ENCODE measurements around the gene YIF1A. TPM values are rescaled to one million over a fixed set of nuclear protein-coding genes. Genes with fewer than 3 reads are reported as not detected.

Gene YIF1A
- polyA plus RNA-seq, 1 of the 3 experiments (the other 2 are of a cell fraction), result 123 TPM

- TF ChIP-seq USF2 (IDR thresholded peaks at IDR 0.05; ENCODE audit: borderline replicate concordance, low read depth, low read length) (no peak), JUND (IDR thresholded peaks at IDR 0.05) (peak; percentile 77), NRF1 (IDR thresholded peaks at IDR 0.05; ENCODE audit: low read depth, low read length) (no peak), USF1 (IDR thresholded peaks at IDR 0.05; ENCODE audit: borderline replicate concordance, low read depth) (peak; percentile 63; the same call in 1 of the 2 replicates), EP300 (IDR thresholded peaks at IDR 0.05; ENCODE audit: borderline replicate concordance in 1 of 2, low read depth in 1 of 2, low read length in 1 of 2) (peak; percentile 47 to 78; a peak in 3 of 4 replicates), REST (IDR thresholded peaks at IDR 0.05; ENCODE audit: low read depth, low read length) (peak; percentile 49; the same call in 1 of the 2 replicates), TCF12 (IDR thresholded peaks at IDR 0.05) (peak; percentile 84)
These were observed 47.5 kb upstream of the YIF1A start, which contains the start of gene RIN1 (continued) for GRCh38 chr11:66336234-66337102.

- 44% methylated on average over 8 of the region's 35 CpGs for WGBS (ENCODE audit: low lambda C conversion rate)
- Histone ChIP-seq H3K9ac (peak overlapping the region; percentile 87), H3K4me2 (peak overlapping the region; percentile 90), H3K79me2 (ENCODE audit: insufficient read depth) (peaks cover 17% of the 10 kb centered on the region), H3F3A (replicated peaks; ENCODE audit: insufficient read depth) (peaks cover 10% of the 10 kb centered on the region), H3K36me3 (replicated peaks in 1 of 2; ENCODE audit: control insufficient read depth in 1 of 2, insufficient read depth in 2 of 2, low read length in 1 of 2) (peaks cover 15 to 47% of the 10 kb centered on the region in 2 experiments), H3K27me3 (ENCODE audit: insufficient read depth) (no peaks in the 10 kb centered on the region), H3K9me2 (no peaks in the 10 kb centered on the region), H3K27ac (ENCODE audit: low read depth in 2 of 2, low read length in 1 of 2) (peak overlapping the region; percentile 94), H4K20me1 (ENCODE audit: insufficient read depth) (no peaks in the 10 kb centered on the region; the same call in 1 of the 2 replicates), H3K9me3 (no peaks in the 10 kb centered on the region), H3K4me1 (ENCODE audit: control insufficient read depth in 1 of 2, insufficient read depth in 2 of 2, low read depth in 1 of 2, low read length in 1 of 2) (peaks cover 27 to 44% of the 10 kb centered on the region in 2 experiments), H2AFZ (ENCODE audit: low read depth) (no peak overlapping the region), H3K4me3 (ENCODE audit: low read depth in 2 of 2, low read length in 1 of 2) (peak overlapping the region; percentile 68 to 69)
- POLR2A ChIA-PET, result interaction anchor here (0.7 to 3.2 kb wide), 6 partner anchors 9 to 85 kb away, joined by 3 to 33 read pairs (median 4); partner anchors contain the start of genes BRMS1, NPAS4, RAB1B and SLC29A2
- DNase-seq, result peak; percentile 81
- CTCF ChIA-PET, result interaction anchor here (0.6 to 8.8 kb wide), 23 partner anchors 9 to 446 kb away, joined by 3 to 280 read pairs (median 4); partner anchors contain the start of genes B4GAT1, BRMS1, CD248 and RAB1B
- no peak for TF ChIP-seq ELF1 (IDR thresholded peaks at IDR 0.05)
- TF ChIP-seq EP300 (IDR thresholded peaks at IDR 0.05; ENCODE audit: borderline replicate concordance in 1 of 2, low read depth in 1 of 2, low read length in 1 of 2), result no peak
- no peak for TF ChIP-seq YY1 (IDR thresholded peaks at IDR 0.05; ENCODE audit: low read depth)
- no peak for TF ChIP-seq NFIC (IDR thresholded peaks at IDR 0.05; ENCODE audit: borderline replicate concordance)
- TF ChIP-seq CTCF (IDR thresholded peaks at IDR 0.05), result no peak
- TF ChIP-seq MAX (IDR thresholded peaks at IDR 0.05; ENCODE audit: low read depth), result peak; percentile 88
- TF ChIP-seq RCOR1 (IDR thresholded peaks at IDR 0.05; ENCODE audit: low read length), result no peak
- TF ChIP-seq FOXJ3 (CRISPR knock-in tag; IDR thresholded peaks at IDR 0.05), result no peak
- TF ChIP-seq RFX5 (IDR thresholded peaks at IDR 0.05; ENCODE audit: low read length), result no peak
- no peak for TF ChIP-seq GATA2 (CRISPR knock-in tag; IDR thresholded peaks at IDR 0.05)
- TF ChIP-seq IRF3 (IDR thresholded peaks at IDR 0.05; ENCODE audit: low read depth, low read length), result no peak
- no peak for TF ChIP-seq CHD2 (IDR thresholded peaks at IDR 0.05; ENCODE audit: low read length, partially characterized antibody)
- no peak for TF ChIP-seq USF2 (IDR thresholded peaks at IDR 0.05; ENCODE audit: borderline replicate concordance, low read depth, low read length)
These were observed 46.7 kb upstream of the YIF1A start for GRCh38 chr11:66335531-66336233.

Measured in SK-N-SH (cell line).